K562 (cell line): ENCODE results near the gene GRM3. TPM values are rescaled to one million over a fixed set of nuclear protein-coding genes. Genes with fewer than 3 reads are reported as not detected.

Experiments
- ATAC-seq: fragments of 200-7000 bp; cut with Tn5 transposase; 3 replicates; pipeline ENCODE4 v1.9.1; 2020; ENCODE audit warnings: moderate library complexity
- BruUV-seq: library from RNA; stranded (reverse); fragments of 400-500 nt; replicated peaks from 2 replicates; lab custom pipeline; 2021; lab: Mats Ljungman, UMichigan
- CTCF ChIA-PET: fragments of 300-600 bp; formaldehyde crosslinking; extraction: SDS; loops from one replicate; lab custom pipeline; 2021; ENCODE audit warnings: low intra/inter-chr PET ratio; lab: Yijun Ruan, JAX
- POLR2A ChIA-PET: fragments of 300-600, 350-650 bp; sonication (Branson Sonifier 250); formaldehyde crosslinking; extraction: SDS; loops from one replicate; lab custom pipeline; 2021; ENCODE audit warnings: antibody characterized with exemption, inconsistent platforms; lab: Yijun Ruan, JAX
- DNase-seq, 4 experiments: peaks; one replicate each; pipeline versions ENCODE4 v3.0.0 to v3.0.0-alpha.2; 2011 to 2018; ENCODE audit warnings: low spot score in 3 of 4, mixed read lengths in 3 of 4; ENCODE audit errors: extremely low read depth in 1 of 4
- FAIRE-seq: peaks from 2 replicates; lab custom pipeline; 2011; peaks lifted over from hg19 to GRCh38; lab: Jason Lieb, UNC
- H2AFZ ChIP-seq: 2 replicates; pipeline ENCODE4 v1.6.0; 2011; ENCODE audit warnings: low read depth, low read length, control low read depth, inconsistent platforms
- H3K27ac ChIP-seq: fragments of 200-600 bp; 3 replicates; pipeline ENCODE4 v1.8.0; 2011; ENCODE audit warnings: low read depth, mild to moderate bottlenecking, control low read depth, inconsistent platforms, low read length, moderate library complexity, mixed read lengths; ENCODE audit errors: extremely low read depth
- H3K27me3 ChIP-seq, 2 experiments: fragments of 300-600 bp in 1 of 2; 2 replicates in 1 of 2; 3 replicates in 1 of 2; pipeline versions ENCODE4 v1.6.0 to v1.8.0; 2011; ENCODE audit warnings: inconsistent platforms in 2 of 2, low read length in 2 of 2, mild to moderate bottlenecking in 1 of 2, mixed read lengths in 1 of 2, moderate library complexity in 1 of 2; ENCODE audit not compliant: control insufficient read depth in 2 of 2, insufficient read depth in 2 of 2
- H3K36me3 ChIP-seq: fragments of 300-600 bp; 3 replicates; pipeline ENCODE4 v1.8.0; 2011; ENCODE audit warnings: mild to moderate bottlenecking, low read length, inconsistent platforms; ENCODE audit not compliant: control insufficient read depth, insufficient read depth
- H3K4me1 ChIP-seq, 2 experiments: fragments of 200-600 bp in 1 of 2; replicated peaks in 1 of 2; 2 replicates in 1 of 2; 3 replicates in 1 of 2; pipeline versions ENCODE4 v1.5.1 to v1.8.0; 2011; ENCODE audit warnings: inconsistent platforms in 2 of 2, low read length in 2 of 2, mild to moderate bottlenecking in 1 of 2, mixed read lengths in 1 of 2, moderate library complexity in 1 of 2; ENCODE audit not compliant: control insufficient read depth in 2 of 2, insufficient read depth in 2 of 2
- H3K4me2 ChIP-seq: 2 replicates; pipeline ENCODE4 v1.6.1; 2011; ENCODE audit warnings: low read length, control low read depth, inconsistent platforms, mixed read lengths; ENCODE audit not compliant: insufficient read depth
- H3K4me3 ChIP-seq: fragments of 200-600 bp; sonication (generic), shearing (Covaris generic); 2 replicates; pipeline ENCODE4 v1.5.1; 2016; ENCODE audit warnings: control low read depth, inconsistent platforms
- H3K79me2 ChIP-seq: fragments of 200-600 bp; 3 replicates; pipeline ENCODE4 v1.8.0; 2011; ENCODE audit warnings: low read length, inconsistent platforms; ENCODE audit not compliant: control insufficient read depth, insufficient read depth
- H3K9ac ChIP-seq, 2 experiments: 2 replicates each; pipeline versions ENCODE4 v1.6.0 to v1.6.1; 2011; ENCODE audit warnings: low read depth in 2 of 2, low read length in 2 of 2, control low read depth in 1 of 2, inconsistent platforms in 1 of 2, mild to moderate bottlenecking in 1 of 2, mixed read lengths in 1 of 2; ENCODE audit not compliant: insufficient read depth in 1 of 2
- H3K9me1 ChIP-seq: one replicate; pipeline ENCODE4 v1.6.0; 2011; ENCODE audit warnings: inconsistent platforms, mild to moderate bottlenecking, low read length, moderate library complexity; ENCODE audit not compliant: control insufficient read depth, insufficient read depth
- H3K9me3 ChIP-seq: replicated peaks from 2 replicates; pipeline ENCODE4 v1.5.1; 2011; ENCODE audit warnings: low read depth, low read length, inconsistent platforms; ENCODE audit not compliant: control insufficient read depth, insufficient read depth
- H4K20me1 ChIP-seq: replicated peaks from 2 replicates; pipeline ENCODE4 v1.6.1; 2011; ENCODE audit warnings: low read length, inconsistent platforms, mixed read lengths; ENCODE audit not compliant: control insufficient read depth, insufficient read depth
- ARHGAP35 ChIP-seq: fragments of 450-650 bp; IDR thresholded peaks from 2 replicates; pipeline ENCODE4 v1.6.1; 2018; ENCODE audit not compliant: partially characterized antibody
- DMBX1 ChIP-seq: fragments of 250-450 bp; sonication (Bioruptor Pico); IDR thresholded peaks from 2 replicates; pipeline ENCODE4 v1.8.0; 2022; ENCODE audit warnings: inconsistent platforms, mild to moderate bottlenecking, moderate library complexity, borderline replicate concordance
- E2F3 ChIP-seq: fragments of 250-450 bp; sonication (Bioruptor Pico); IDR thresholded peaks from 2 replicates; pipeline ENCODE4 v1.4.0; 2020; ENCODE audit warnings: mild to moderate bottlenecking
- HDAC6 ChIP-seq: IDR thresholded peaks from 2 replicates; pipeline ENCODE4 v1.6.1; 2012; ENCODE audit warnings: low read depth, mild to moderate bottlenecking, control low read depth, inconsistent platforms, low read length, moderate library complexity
- NCOA6 ChIP-seq: fragments of 450-650 bp; IDR thresholded peaks from 2 replicates; pipeline ENCODE4 v1.6.1; 2017; ENCODE audit warnings: mild to moderate bottlenecking
- PHB2 ChIP-seq: fragments of 450-650 bp; IDR thresholded peaks from 2 replicates; pipeline ENCODE4 v1.6.1; 2017; ENCODE audit warnings: low read depth
- PURB ChIP-seq: sonication (generic); formaldehyde crosslinking; IDR thresholded peaks from 2 replicates; pipeline ENCODE4 v1.9.0; 2021; ENCODE audit warnings: low read depth, mild to moderate bottlenecking, missing genetic modification reagents
- RBM34 ChIP-seq: fragments of 200-400 bp; formaldehyde crosslinking; IDR thresholded peaks from 2 replicates; pipeline ENCODE4 v1.6.1; 2018; ENCODE audit warnings: low read length, borderline replicate concordance; ENCODE audit not compliant: insufficient read depth
- SMARCE1 ChIP-seq: fragments of 450-650 bp; IDR thresholded peaks from 2 replicates; pipeline ENCODE4 v1.7.1; 2016; ENCODE audit warnings: mild to moderate bottlenecking
- STAT5B ChIP-seq: fragments of 250-450 bp; sonication (Bioruptor Pico); IDR thresholded peaks from 2 replicates; pipeline ENCODE4 v1.8.0; 2021; ENCODE audit warnings: mild to moderate bottlenecking, inconsistent platforms
- TOE1 ChIP-seq, 2 experiments: fragments of 450-650 bp in 1 of 2; sonication (generic) in 1 of 2; formaldehyde crosslinking in 1 of 2; IDR thresholded peaks; 2 replicates each; pipeline versions ENCODE4 v1.7.1 to v1.8.0; 2016 to 2022; ENCODE audit warnings: borderline replicate concordance in 2 of 2, mild to moderate bottlenecking in 2 of 2, antibody characterized with exemption in 1 of 2, inconsistent platforms in 1 of 2, low read depth in 1 of 2, missing genetic modification reagents in 1 of 2, moderate library complexity in 1 of 2
- YBX1 ChIP-seq: fragments of 450-650 bp; IDR thresholded peaks from 2 replicates; pipeline ENCODE4 v1.7.1; 2016; ENCODE audit warnings: mild to moderate bottlenecking
- ZNF384 ChIP-seq: IDR thresholded peaks from 2 replicates; pipeline ENCODE4 v1.6.1; 2012; ENCODE audit warnings: low read depth, low read length, improper control_type of control experiment
- ZNF717 ChIP-seq: fragments of 250-450 bp; sonication (Bioruptor Pico); IDR thresholded peaks from 2 replicates; pipeline ENCODE4 v1.5.0; 2021
- WGBS: fragments of 100-300 bp; shearing (Covaris generic); methylation state at CpG from one replicate; pipeline ENCODE4 v1.1.6; 2016; ENCODE audit warnings: low coverage, mixed read lengths; ENCODE audit not compliant: insufficient coverage; ENCODE audit errors: missing lambda C conversion rate; 5-methylcytosine and 5-hydroxymethylcytosine counted together
- in situ Hi-C: fragments of 300-500 bp; cut with MboI; formaldehyde crosslinking; loops from 4 replicates; pipeline ENCODE4 v1.15.0; 2018; ENCODE audit warnings: inconsistent platforms, mixed read lengths
- intact Hi-C: fragments of 100-400 bp; cut with micrococcal nuclease; formaldehyde crosslinking; loops from 2 replicates; pipeline ENCODE4 v1.14.2; 2022
- polyA plus RNA-seq, 8 experiments: library from polyadenylated mRNA; depleted of rRNA in 4 of 8; stranded (reverse) in 5 of 8; unstranded in 3 of 8; fragments of >200 nt; fragmentation: Nextera tagmentation in 2 of 8; fragmentation: Illumina TruSeq in 1 of 8; extraction: Ambion mirVana in 2 of 8; extraction: Trizol in 1 of 8; gene quantifications; 2 replicates each; pipeline versions ENCODE4 v1.2.1 to v1.2.3, GENCODE V29; 2011 to 2014; ENCODE audit warnings: inconsistent platforms in 1 of 8, missing spikeins in 1 of 8
- total RNA-seq, 7 experiments: library from RNA; depleted of rRNA in 6 of 7; stranded (reverse); fragments of >200 nt in 6 of 7; fragmentation: Illumina TruSeq in 2 of 7; extraction: Trizol in 2 of 7; gene quantifications; 2 replicates each; pipeline versions ENCODE4 v1.2.1 to v1.2.3, GENCODE V29; 2011 to 2021; ENCODE audit warnings: low replicate concordance in 1 of 7
- TF ChIP-seq, protein P1 (sequence below), 2 experiments: fragments of 450-650 bp in 1 of 2; sonication (generic) in 1 of 2; formaldehyde crosslinking; conservative IDR thresholded peaks; 2 replicates each; pipeline versions ENCODE4 v1.4.0 to v1.8.1; 2020 to 2022; ENCODE audit warnings: mild to moderate bottlenecking in 1 of 2, missing genetic modification reagents in 1 of 2
- TF ChIP-seq, protein P2 (sequence below), 2 experiments: fragments of 450-650 bp; conservative IDR thresholded peaks; 2 replicates each; pipeline ENCODE4 v1.6.1; 2017; ENCODE audit warnings: mild to moderate bottlenecking in 2 of 2, moderate library complexity in 2 of 2
- TF ChIP-seq, protein P3 (sequence below), 3 experiments: fragments of 200-800 bp in 1 of 3; sonication (Bioruptor generic) in 1 of 3; sonication (generic) in 1 of 3; formaldehyde crosslinking in 1 of 3; IDR thresholded peaks; 2 replicates each; pipeline versions ENCODE4 v1.6.1 to v1.8.0; 2016 to 2022; ENCODE audit warnings: mild to moderate bottlenecking in 2 of 3, missing compliant biosample characterization in 2 of 3, missing genetic modification characterization in 2 of 3, missing genetic modification reagents in 1 of 3
- TF ChIP-seq, protein P4 (sequence below): sonication (generic); formaldehyde crosslinking; IDR thresholded peaks from 2 replicates; pipeline ENCODE4 v1.8.0; 2023; ENCODE audit warnings: mild to moderate bottlenecking, missing genetic modification reagents

Gene GRM3
- total and polyA plus RNA-seq, 9 of the 15 experiments (the other 6 are each of a cell fraction or from before 2014, with no cell fraction given) = 0.03 to 0.08 (median 0.03) TPM; not detected in 6

DNA sequence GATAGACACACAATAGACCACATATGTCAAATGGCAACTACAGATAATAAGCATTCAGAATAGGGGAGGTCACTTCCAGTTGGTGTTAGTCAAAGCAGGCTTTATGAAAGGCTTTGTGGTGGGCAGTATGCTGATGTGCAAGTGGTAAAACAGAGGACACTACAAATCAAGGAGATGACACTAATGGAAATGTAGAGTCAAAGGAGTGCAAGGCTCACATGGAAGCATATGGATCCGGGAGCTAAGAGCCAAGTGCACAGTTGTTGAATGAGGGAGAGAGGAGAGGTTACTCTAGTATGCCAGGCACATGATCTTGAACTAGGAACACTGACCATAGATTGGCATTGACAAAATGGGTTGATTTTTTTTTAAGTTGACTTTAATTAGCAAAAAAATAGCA lies 62.7 kb downstream of the GRM3 start:
- in situ Hi-C loops (no loop called here), intact Hi-C loops (no loop called here)
- Histone ChIP-seq H4K20me1 (no peaks in the 10 kb centered on the region), H3K4me1 (no peaks in the 10 kb centered on the region), H3K27ac (no peak overlapping the region), H3K9me3 (no peaks in the 10 kb centered on the region), H3K36me3 (no peaks in the 10 kb centered on the region), H3K4me2 (no peak overlapping the region), H2AFZ (no peak overlapping the region), H3K27me3 (no peaks in the 10 kb centered on the region), H3K9ac (no peak overlapping the region), H3K4me3 (no peak overlapping the region), H3K9me1 (no peaks in the 10 kb centered on the region), H3K79me2 (no peaks in the 10 kb centered on the region)
- DNase-seq (no peak), ATAC-seq (no peak), FAIRE-seq (no peak)
- BruUV-seq = no TSS peak
- POLR2A ChIA-PET = no interaction called here
- 0% methylated on average over 1 of the region's 1 CpG for WGBS
- CTCF ChIA-PET = no interaction called here
- TF ChIP-seq ARHGAP35 (no peak), PHB2 (no peak), TOE1 (IDR thresholded peaks at IDR 0.05; ENCODE audit: borderline replicate concordance) (no peak), TOE1 (CRISPR knock-in tag; IDR thresholded peaks at IDR 0.05; ENCODE audit: borderline replicate concordance, low read depth) (no peak), DMBX1 (CRISPR knock-in tag) (no peak), ZNF384 (no peak), HDAC6 (no peak), SMARCE1 (no peak), E2F3 (CRISPR knock-in tag) (no peak), YBX1 (no peak), PURB (CRISPR knock-in tag) (no peak), NCOA6 (no peak), ZNF717 (no peak), RBM34 (no peak), STAT5B (CRISPR knock-in tag) (no peak)
- TF ChIP-seq, protein P1, sequence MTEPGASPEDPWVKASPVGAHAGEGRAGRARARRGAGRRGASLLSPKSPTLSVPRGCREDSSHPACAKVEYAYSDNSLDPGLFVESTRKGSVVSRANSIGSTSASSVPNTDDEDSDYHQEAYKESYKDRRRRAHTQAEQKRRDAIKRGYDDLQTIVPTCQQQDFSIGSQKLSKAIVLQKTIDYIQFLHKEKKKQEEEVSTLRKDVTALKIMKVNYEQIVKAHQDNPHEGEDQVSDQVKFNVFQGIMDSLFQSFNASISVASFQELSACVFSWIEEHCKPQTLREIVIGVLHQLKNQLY (CRISPR knock-in tag; conservative IDR thresholded peaks at IDR 0.05) = no peak
- TF ChIP-seq, protein P2, sequence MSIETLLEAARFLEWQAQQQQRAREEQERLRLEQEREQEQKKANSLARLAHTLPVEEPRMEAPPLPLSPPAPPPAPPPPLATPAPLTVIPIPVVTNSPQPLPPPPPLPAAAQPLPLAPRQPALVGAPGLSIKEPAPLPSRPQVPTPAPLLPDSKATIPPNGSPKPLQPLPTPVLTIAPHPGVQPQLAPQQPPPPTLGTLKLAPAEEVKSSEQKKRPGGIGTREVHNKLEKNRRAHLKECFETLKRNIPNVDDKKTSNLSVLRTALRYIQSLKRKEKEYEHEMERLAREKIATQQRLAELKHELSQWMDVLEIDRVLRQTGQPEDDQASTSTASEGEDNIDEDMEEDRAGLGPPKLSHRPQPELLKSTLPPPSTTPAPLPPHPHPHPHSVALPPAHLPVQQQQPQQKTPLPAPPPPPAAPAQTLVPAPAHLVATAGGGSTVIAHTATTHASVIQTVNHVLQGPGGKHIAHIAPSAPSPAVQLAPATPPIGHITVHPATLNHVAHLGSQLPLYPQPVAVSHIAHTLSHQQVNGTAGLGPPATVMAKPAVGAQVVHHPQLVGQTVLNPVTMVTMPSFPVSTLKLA (conservative IDR thresholded peaks at IDR 0.05) = no peak
- TF ChIP-seq, protein P3, sequence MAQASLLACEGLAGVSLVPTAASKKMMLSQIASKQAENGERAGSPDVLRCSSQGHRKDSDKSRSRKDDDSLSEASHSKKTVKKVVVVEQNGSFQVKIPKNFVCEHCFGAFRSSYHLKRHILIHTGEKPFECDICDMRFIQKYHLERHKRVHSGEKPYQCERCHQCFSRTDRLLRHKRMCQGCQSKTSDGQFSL (CRISPR knock-in tag; IDR thresholded peaks at IDR 0.05) = no peak
- TF ChIP-seq, protein P3 (tag; IDR thresholded peaks at IDR 0.05) = no peak
- TF ChIP-seq, protein P4, sequence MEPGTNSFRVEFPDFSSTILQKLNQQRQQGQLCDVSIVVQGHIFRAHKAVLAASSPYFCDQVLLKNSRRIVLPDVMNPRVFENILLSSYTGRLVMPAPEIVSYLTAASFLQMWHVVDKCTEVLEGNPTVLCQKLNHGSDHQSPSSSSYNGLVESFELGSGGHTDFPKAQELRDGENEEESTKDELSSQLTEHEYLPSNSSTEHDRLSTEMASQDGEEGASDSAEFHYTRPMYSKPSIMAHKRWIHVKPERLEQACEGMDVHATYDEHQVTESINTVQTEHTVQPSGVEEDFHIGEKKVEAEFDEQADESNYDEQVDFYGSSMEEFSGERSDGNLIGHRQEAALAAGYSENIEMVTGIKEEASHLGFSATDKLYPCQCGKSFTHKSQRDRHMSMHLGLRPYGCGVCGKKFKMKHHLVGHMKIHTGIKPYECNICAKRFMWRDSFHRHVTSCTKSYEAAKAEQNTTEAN (CRISPR knock-in tag) = no peak
